HG02678 (cell line): ENCODE results near the gene ODAM.
"Not testable (repeated sequence)": the region's sequence is repeated elsewhere in the genome, so short reads cannot be mapped to it uniquely, and the experiment has no call there.

ENCODE experiments used
- ATAC-seq: cut with Tn5 transposase; IDR thresholded peaks from one replicate; pipeline ENCODE4 v1.9.1; 2021; ENCODE audit warnings: mild to moderate bottlenecking, moderate library complexity; ENCODE audit not compliant: unreplicated experiment

The ODAM gene

DNA sequence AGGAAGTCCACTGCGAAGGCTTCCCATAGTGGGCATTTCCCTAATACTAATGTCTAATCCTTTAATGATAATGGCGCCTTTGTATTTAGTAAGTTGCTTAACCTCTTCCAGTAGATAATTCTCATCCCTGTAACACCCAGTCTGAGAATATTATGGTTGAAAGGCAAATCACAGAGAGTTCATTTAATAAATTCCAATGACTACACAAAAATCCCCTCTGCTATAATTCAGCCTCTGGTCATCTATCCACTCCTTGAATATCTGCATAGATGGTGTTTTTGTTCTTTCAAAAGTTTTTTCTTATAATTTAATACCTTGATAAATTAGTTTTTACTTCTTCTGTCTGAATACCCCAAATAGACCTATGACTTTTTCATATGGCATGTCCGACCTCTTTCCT lies 25.9 kb downstream of the ODAM start:
- not testable (repeated sequence) for ATAC-seq

DNA sequence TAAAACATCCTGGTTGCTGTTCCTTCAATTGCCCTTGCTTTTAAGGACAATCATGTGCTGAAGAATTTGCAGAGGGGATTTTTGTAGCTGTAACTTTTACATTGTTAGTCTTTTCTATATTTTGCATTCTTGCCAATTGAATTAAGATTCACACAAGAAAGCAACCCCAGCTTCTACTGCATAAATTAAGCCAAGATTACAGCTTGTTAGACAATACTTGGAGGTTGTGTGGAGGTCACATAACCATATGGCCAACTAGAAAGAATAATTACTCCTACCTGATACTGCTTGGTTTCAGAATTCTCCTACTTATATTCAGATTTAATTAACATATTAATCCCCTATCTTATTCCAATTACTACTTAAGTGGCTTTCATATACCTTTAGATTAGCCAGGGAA lies 26.3 kb downstream of the ODAM start:
- not testable (repeated sequence) for ATAC-seq

GRCh38 chr4:70225824-70226223 lies 30.3 kb downstream of the ODAM start, which contains the start of gene FDCSP:
FDCSP (plus strand) TSS chr4:70226124; CDS start chr4:70231195, 5,071 bp downstream.
- ATAC-seq = no peak

DNA sequence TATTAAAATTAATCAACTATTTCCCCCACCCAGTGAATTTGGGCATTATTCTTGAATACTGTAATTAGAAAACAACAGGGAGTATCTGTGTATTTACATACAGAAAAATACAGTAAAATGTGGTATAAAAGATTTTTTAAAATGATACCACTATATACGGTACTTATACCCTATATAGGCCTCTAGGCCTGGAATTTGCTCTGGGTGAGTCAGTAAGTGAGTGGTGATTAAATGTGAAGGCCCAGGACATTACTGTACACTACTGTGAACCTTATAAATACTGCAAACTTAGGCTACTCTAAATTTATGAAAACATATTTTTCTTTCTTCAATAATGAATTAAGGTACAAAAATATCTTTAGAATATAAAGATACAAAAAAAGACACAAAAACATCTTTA lies 40.6 kb downstream of the ODAM start:
- ATAC-seq = no peak

GRCh38 chr4:70239131-70239883 lies 43.8 kb downstream of the ODAM start:
- ATAC-seq = no peak

GRCh38 chr4:70239884-70240591 lies 44.5 kb downstream of the ODAM start:
- no peak for ATAC-seq

- not testable (repeated sequence) for ATAC-seq
These were observed 46.8 kb downstream of the ODAM start, which contains the start of gene CSN3 for GRCh38 chr4:70242297-70242696. CSN3 (plus strand) TSS chr4:70242597; CDS start chr4:70244820, 2,223 bp downstream.

DNA sequence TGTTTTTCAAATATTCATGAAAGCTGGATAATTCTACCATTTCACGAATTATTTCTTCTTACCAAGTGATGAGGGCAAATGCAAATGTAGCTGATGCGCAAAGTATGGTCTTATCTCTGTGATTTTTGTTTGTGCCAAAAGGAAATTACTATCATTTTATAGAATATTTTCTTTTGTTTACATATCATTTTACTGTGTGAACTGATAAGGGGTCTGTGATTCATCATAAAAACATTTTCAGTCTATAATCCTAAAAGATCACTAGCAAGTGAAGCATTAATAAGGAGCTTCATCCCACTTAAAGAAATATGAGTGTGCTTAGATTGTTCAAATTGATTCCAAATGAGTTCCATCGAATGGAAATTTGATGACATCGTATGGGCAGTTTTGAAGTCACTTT lies 47.6 kb downstream of the ODAM start:
- ATAC-seq = no peak

- no peak for ATAC-seq
These were observed 55.9 kb downstream of the ODAM start for GRCh38 chr4:70251250-70251944.

GRCh38 chr4:70251945-70252277 lies 56.4 kb downstream of the ODAM start:
- no peak for ATAC-seq
